ENCODE measurements around the gene PALM2AKAP2. TPM values are rescaled to one million over a fixed set of nuclear protein-coding genes. Genes with fewer than 3 reads are reported as not detected.

Gene PALM2AKAP2
- total and polyA plus RNA-seq, 2 donors from 2014 or later: 0.26 to 10.6 TPM

DNA sequence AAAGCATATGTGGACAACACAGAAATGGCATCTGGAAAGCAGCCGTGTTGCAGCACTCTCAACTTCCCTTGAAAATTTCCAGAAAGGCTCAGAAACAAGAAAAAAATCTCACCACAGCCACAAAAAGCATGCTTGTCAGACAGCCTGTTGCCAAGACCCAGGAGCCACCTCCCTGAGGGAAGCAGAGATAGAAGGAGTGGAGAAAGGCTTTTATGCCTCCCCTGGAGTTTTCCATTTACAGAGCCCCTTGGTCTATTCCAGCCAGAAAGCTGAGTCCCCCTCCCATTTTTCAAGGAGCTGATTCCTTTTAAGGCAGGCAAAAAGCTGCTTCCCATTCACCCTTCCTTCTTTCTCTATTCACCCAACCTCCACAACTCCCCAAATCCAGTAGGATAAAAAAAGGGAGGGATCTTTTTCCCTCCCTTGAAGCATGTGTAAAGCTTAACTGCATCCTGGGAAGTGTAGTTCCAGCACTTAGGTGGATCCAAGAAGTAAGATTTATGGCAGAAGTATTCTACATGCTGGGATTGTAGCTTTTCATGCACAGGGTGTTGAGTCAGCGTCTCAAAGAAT, 37.1 kb upstream of the PALM2AKAP2 start:
- TF ChIP-seq, protein P1, sequence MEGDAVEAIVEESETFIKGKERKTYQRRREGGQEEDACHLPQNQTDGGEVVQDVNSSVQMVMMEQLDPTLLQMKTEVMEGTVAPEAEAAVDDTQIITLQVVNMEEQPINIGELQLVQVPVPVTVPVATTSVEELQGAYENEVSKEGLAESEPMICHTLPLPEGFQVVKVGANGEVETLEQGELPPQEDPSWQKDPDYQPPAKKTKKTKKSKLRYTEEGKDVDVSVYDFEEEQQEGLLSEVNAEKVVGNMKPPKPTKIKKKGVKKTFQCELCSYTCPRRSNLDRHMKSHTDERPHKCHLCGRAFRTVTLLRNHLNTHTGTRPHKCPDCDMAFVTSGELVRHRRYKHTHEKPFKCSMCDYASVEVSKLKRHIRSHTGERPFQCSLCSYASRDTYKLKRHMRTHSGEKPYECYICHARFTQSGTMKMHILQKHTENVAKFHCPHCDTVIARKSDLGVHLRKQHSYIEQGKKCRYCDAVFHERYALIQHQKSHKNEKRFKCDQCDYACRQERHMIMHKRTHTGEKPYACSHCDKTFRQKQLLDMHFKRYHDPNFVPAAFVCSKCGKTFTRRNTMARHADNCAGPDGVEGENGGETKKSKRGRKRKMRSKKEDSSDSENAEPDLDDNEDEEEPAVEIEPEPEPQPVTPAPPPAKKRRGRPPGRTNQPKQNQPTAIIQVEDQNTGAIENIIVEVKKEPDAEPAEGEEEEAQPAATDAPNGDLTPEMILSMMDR (IDR thresholded peaks at IDR 0.05; ENCODE audit: borderline replicate concordance, extremely low read depth, insufficient read depth): no peak
- no peaks in the 10 kb centered on the region for H3K36me3 ChIP-seq (ENCODE audit: control insufficient read depth in 2 of 3, insufficient read depth in 3 of 3, low read length in 3 of 3)
- DNase-seq (peak in 1 of 5 donors; percentile 37), FAIRE-seq (no peak)
- intact Hi-C loops (cut with DNase I): no loop called here
- no peaks in the 10 kb centered on the region for H3K27me3 ChIP-seq (ENCODE audit: control insufficient read depth, insufficient read depth, low read length)
- no peak overlapping the region for H3K9ac ChIP-seq (ENCODE audit: low read length in 3 of 3)
- H3K4me3 ChIP-seq (ENCODE audit: low read length in 3 of 3): no peak overlapping the region
- H3K27ac ChIP-seq (ENCODE audit: low read depth in 2 of 2, low read length in 2 of 2): no peak overlapping the region
- peaks cover 0 to 2% (median 0%) of the 10 kb centered on the region in 3 donors for H3K4me1 ChIP-seq (ENCODE audit: control insufficient read depth in 2 of 3, insufficient read depth in 2 of 3, low read depth in 1 of 3, low read length in 3 of 3)
- no peaks in the 10 kb centered on the region for H3K9me3 ChIP-seq (ENCODE audit: control insufficient read depth in 2 of 3, insufficient read depth in 1 of 3, low read length in 3 of 3)

DNA sequence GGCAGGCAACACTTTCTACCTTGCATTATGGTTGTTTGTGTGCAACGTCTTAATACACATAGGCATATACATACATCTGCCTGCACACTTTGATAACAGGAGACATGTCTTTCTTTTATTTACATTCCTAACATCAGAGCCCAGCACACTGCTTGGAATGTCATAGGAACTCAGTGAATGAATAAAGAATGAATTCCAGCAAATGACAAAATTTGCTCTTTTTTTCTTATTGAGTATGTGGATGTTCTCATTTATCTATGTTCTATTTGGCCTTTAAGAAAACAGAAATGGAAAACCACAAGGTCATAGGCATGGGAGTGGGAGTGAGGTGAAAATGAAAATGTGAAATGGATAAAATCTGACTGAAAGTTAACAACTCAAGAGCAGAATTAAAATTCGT, 36.3 kb upstream of the PALM2AKAP2 start:
- Histone ChIP-seq H3K9me3 (ENCODE audit: control insufficient read depth in 2 of 3, insufficient read depth in 1 of 3, low read length in 3 of 3) (no peaks in the 10 kb centered on the region), H3K9ac (ENCODE audit: low read length in 3 of 3) (no peak overlapping the region), H3K36me3 (ENCODE audit: control insufficient read depth in 2 of 3, insufficient read depth in 3 of 3, low read length in 3 of 3) (no peaks in the 10 kb centered on the region), H3K27ac (ENCODE audit: low read depth in 2 of 2, low read length in 2 of 2) (no peak overlapping the region), H3K27me3 (ENCODE audit: control insufficient read depth, insufficient read depth, low read length) (no peaks in the 10 kb centered on the region), H3K4me1 (ENCODE audit: control insufficient read depth in 2 of 3, insufficient read depth in 2 of 3, low read depth in 1 of 3, low read length in 3 of 3) (peaks cover 0 to 2% (median 0%) of the 10 kb centered on the region in 3 donors), H3K4me3 (ENCODE audit: low read length in 3 of 3) (no peak overlapping the region)
- FAIRE-seq: no peak
- TF ChIP-seq, protein P1 (IDR thresholded peaks at IDR 0.05; ENCODE audit: borderline replicate concordance, extremely low read depth, insufficient read depth): no peak
- no peak for DNase-seq
- intact Hi-C loops (cut with DNase I): no loop called here

DNA sequence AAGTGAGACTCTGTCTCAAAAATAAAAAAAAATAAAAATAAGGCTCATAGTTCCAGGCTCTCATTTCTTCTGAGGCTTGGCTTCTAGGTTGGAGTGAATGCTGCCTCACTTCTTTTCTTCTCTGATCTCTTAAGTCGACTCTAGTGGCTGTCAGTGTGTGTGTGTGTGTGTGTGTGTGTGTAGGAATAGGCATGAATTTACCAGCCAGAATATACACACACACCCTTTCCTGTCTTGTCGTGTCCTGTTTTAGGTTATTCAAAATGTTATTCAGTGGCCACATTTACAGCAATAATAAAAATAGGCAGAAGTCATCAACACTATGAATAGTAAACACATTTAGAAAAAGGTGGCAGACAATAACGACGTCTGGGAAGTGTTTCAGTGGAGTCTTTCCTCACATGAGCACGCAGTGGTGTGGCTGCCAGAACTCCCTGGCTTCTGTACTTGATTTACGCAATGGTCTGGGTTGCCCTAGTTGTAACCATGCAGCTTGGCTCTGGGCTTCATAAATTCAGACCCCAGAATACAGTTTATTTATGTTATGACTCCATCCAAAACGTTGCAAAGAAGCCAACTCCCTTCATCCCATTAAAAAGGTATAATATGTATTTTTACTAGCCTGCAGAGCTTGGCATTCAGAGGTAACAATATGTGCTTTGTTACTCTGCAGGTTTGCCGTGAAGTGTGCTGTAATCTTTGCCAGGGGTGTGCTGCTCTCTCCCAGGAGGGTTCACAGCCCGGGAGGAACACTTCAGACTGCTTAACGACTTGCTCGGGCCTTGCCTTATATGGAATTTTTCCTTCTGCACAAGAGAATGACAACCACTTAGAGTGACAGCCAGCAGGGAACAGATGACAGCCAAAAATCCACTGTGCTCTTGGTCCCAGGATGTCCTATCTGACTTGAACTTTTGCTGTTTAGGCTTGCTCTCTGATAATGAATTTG, 34.4 kb upstream of the PALM2AKAP2 start:
- no peak overlapping the region for H3K27ac ChIP-seq (ENCODE audit: low read depth in 2 of 2, low read length in 2 of 2)
- no peak overlapping the region for H3K4me3 ChIP-seq (ENCODE audit: low read length in 3 of 3)
- FAIRE-seq: no peak
- DNase-seq: peak in 3 of 5 donors; percentile 30 to 81 (median 45)
- H3K36me3 ChIP-seq (ENCODE audit: control insufficient read depth in 2 of 3, insufficient read depth in 3 of 3, low read length in 3 of 3): no peaks in the 10 kb centered on the region
- H3K4me1 ChIP-seq (ENCODE audit: control insufficient read depth in 2 of 3, insufficient read depth in 2 of 3, low read depth in 1 of 3, low read length in 3 of 3): peaks cover 0 to 2% (median 0%) of the 10 kb centered on the region in 3 donors
- no peaks in the 10 kb centered on the region for H3K27me3 ChIP-seq (ENCODE audit: control insufficient read depth, insufficient read depth, low read length)
- intact Hi-C loops (cut with DNase I): no loop called here
- H3K9ac ChIP-seq (ENCODE audit: low read length in 3 of 3): no peak overlapping the region
- H3K9me3 ChIP-seq (ENCODE audit: control insufficient read depth in 2 of 3, insufficient read depth in 1 of 3, low read length in 3 of 3): no peaks in the 10 kb centered on the region
- TF ChIP-seq, protein P1 (IDR thresholded peaks at IDR 0.05; ENCODE audit: borderline replicate concordance, extremely low read depth, insufficient read depth): no peak

Measured in kidney (tissue), 14 donors.